ENCODE measurements around the gene CDCA4.
"Not testable (repeated sequence)": the region's sequence is repeated elsewhere in the genome, so short reads cannot be mapped to it uniquely, and the experiment has no call there.

DNA sequence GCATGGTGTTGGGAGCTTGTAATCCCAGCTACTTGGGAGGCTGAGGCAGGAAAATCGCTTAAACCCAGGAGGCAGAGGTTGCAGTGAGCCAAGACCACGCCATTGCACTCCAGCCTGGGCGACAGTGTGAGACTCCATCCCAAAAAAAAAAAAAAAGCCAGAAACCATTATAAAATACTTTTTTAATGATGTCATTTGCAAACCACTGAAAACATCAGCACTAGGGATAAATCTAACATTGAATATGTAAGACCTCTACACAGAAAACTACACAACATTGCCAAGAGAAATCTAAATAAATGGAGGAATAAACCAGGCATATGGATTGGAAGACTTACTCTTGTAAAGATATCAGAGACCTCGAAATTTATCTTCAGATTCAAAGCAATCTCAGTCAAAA lies 6.8 kb upstream of the CDCA4 start:
- TF ChIP-seq, protein P1, sequence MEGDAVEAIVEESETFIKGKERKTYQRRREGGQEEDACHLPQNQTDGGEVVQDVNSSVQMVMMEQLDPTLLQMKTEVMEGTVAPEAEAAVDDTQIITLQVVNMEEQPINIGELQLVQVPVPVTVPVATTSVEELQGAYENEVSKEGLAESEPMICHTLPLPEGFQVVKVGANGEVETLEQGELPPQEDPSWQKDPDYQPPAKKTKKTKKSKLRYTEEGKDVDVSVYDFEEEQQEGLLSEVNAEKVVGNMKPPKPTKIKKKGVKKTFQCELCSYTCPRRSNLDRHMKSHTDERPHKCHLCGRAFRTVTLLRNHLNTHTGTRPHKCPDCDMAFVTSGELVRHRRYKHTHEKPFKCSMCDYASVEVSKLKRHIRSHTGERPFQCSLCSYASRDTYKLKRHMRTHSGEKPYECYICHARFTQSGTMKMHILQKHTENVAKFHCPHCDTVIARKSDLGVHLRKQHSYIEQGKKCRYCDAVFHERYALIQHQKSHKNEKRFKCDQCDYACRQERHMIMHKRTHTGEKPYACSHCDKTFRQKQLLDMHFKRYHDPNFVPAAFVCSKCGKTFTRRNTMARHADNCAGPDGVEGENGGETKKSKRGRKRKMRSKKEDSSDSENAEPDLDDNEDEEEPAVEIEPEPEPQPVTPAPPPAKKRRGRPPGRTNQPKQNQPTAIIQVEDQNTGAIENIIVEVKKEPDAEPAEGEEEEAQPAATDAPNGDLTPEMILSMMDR (IDR thresholded peaks at IDR 0.05) = not testable (repeated sequence)
- TF ChIP-seq POLR2A (IDR thresholded peaks at IDR 0.05) = not testable (repeated sequence)
